ENCODE measurements around the gene GDPD4.

GDPD4 gene

DNA sequence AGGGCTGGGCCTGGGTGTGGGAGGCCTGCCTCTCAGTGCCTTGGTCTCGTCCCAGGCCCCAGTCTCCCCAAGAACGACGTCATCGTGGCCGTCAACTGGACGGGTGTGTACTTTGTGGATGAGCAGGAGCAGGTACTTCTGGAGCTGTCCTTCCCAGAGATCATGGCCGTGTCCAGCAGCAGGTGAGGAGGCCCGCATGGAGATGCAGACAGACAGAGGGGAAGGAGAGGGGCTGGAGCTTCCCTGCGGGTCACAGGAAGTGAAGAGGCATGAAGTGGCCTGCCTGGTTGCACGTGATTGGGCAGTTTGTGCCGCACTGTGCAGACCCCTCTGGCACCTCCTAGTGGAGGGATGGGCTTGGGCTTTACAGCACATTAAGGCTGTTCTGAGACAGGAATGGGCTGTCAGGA lies 103.0 kb downstream of the GDPD4 start:
- DNase-seq (ENCODE audit: low read depth, low spot score): no peak
- no peak overlapping the region for H3K4me3 ChIP-seq (ENCODE audit: low read depth, low read length)
- POLR2A ChIA-PET: no interaction called here
- CTCF ChIA-PET: interaction anchor here (0.9 to 10.0 kb wide), 5 partner anchors 13 to 350 kb away, joined by 3 to 80 read pairs (median 3); no protein-coding TSS in a partner anchor
- TF ChIP-seq, protein P1, sequence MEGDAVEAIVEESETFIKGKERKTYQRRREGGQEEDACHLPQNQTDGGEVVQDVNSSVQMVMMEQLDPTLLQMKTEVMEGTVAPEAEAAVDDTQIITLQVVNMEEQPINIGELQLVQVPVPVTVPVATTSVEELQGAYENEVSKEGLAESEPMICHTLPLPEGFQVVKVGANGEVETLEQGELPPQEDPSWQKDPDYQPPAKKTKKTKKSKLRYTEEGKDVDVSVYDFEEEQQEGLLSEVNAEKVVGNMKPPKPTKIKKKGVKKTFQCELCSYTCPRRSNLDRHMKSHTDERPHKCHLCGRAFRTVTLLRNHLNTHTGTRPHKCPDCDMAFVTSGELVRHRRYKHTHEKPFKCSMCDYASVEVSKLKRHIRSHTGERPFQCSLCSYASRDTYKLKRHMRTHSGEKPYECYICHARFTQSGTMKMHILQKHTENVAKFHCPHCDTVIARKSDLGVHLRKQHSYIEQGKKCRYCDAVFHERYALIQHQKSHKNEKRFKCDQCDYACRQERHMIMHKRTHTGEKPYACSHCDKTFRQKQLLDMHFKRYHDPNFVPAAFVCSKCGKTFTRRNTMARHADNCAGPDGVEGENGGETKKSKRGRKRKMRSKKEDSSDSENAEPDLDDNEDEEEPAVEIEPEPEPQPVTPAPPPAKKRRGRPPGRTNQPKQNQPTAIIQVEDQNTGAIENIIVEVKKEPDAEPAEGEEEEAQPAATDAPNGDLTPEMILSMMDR (IDR thresholded peaks at IDR 0.05; ENCODE audit: insufficient read depth, low read length, missing control alignments): peak; percentile 12

DNA sequence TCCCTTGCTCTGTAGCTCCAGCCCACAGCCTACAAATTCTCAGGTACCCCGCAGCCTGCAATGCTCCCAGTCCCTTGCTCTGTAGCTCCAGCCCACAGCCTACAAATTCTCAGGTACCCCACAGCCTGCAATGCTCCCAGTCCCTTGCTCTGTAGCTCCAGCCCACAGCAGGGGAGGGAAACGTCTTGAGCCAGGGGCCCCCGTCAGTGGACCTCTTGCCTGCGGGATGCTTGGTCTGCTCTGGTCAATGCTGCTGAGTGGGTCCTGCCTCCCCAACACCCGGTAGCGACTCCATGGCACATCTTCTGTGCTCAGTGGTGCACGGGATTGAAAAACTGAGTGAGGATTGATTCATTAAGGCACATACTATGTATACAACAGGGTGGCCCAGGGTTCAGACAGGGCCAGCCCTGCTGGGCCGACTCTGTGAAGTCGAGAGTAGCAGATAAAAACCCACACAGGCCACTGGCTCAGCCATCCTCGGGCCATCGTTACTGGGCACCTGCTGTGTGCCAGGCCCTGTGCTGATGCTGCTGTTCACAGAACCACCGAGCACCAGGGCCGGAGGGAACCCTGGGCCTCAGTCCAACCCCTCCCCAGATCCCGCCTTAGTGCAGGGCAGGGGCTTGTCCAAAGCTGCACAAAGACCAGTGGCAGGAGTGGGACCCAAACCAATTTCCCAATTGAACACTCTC lies 103.7 kb downstream of the GDPD4 start:
- TF ChIP-seq, protein P1 (IDR thresholded peaks at IDR 0.05; ENCODE audit: insufficient read depth, low read length, missing control alignments): no peak
- no peak overlapping the region for H3K4me3 ChIP-seq (ENCODE audit: low read depth, low read length)
- DNase-seq (ENCODE audit: low read depth, low spot score): no peak
- ChIA-PET POLR2A (no interaction called here), CTCF (interaction anchor here (0.9 to 10.0 kb wide), 8 partner anchors 12 to 351 kb away, joined by 3 to 170 read pairs (median 10); partner anchors contain the start of gene MYO7A)

DNA sequence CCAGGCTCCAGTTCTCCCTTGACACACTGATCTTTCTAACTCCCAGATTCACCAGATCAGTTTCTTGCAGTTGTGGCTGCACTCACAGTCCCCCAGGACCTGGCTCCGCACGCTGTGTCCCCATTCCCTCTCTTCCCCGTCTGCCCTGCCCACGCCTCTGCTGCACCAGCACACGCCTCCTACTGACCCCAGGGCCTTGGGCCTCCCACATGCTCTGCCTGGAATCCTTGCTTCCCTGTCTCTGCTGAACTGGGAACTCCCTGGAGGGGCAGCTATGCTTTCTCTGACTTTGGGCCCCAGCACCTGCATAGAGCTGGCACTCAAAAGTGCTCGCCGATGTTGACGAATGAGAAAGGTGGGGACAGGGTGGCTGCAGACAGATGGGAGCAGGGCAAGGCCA lies 104.5 kb downstream of the GDPD4 start:
- no peak for DNase-seq (ENCODE audit: low read depth, low spot score)
- H3K4me3 ChIP-seq (ENCODE audit: low read depth, low read length): no peak overlapping the region
- POLR2A ChIA-PET: no interaction called here
- CTCF ChIA-PET: interaction anchor here (0.8 to 10.0 kb wide), 13 partner anchors 8 to 422 kb away, joined by 3 to 170 read pairs (median 8); partner anchors contain the start of gene MYO7A
- TF ChIP-seq, protein P1 (IDR thresholded peaks at IDR 0.05; ENCODE audit: insufficient read depth, low read length, missing control alignments): no peak

DNA sequence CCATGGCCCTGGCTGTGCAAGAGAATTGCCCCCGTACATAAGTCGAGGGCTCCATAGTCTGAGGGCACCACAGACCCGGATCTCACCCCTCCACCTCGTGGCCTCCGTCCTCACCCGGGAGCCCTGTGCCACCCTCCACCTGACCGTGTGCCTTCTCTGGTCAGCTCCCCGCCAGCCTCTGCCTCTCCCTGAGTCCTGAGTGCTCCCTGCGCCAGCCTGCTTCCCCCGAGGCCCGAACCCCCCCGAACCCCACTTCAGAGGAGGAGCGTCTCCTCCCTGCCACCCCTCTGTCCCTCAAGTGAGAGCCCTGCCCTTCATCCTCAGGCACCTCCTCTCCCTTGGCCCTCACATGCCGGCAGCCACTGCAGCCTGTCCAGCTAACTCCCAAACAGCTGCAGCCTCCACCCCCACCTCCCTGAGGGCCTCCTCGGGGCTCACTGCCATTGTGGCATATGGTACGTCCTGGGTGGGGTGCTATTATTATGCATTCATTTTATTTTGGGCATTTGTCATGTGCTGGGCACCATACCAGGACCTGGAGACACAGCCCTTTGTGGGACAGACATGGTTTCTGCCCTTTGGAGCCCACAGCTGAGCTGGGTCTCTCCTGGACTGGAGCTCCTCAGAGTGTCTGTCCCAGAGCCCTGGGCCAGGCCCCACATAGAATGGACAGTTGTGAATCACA lies 106.3 kb downstream of the GDPD4 start:
- DNase-seq (ENCODE audit: low read depth, low spot score): no peak
- ChIA-PET POLR2A (no interaction called here), CTCF (interaction anchor here (0.5 to 10.0 kb wide), 49 partner anchors 10 to 428 kb away, joined by 3 to 170 read pairs (median 4); partner anchors contain the start of gene MYO7A)
- TF ChIP-seq, protein P1 (IDR thresholded peaks at IDR 0.05; ENCODE audit: insufficient read depth, low read length, missing control alignments): no peak
- H3K4me3 ChIP-seq (ENCODE audit: low read depth, low read length): no peak overlapping the region

DNA sequence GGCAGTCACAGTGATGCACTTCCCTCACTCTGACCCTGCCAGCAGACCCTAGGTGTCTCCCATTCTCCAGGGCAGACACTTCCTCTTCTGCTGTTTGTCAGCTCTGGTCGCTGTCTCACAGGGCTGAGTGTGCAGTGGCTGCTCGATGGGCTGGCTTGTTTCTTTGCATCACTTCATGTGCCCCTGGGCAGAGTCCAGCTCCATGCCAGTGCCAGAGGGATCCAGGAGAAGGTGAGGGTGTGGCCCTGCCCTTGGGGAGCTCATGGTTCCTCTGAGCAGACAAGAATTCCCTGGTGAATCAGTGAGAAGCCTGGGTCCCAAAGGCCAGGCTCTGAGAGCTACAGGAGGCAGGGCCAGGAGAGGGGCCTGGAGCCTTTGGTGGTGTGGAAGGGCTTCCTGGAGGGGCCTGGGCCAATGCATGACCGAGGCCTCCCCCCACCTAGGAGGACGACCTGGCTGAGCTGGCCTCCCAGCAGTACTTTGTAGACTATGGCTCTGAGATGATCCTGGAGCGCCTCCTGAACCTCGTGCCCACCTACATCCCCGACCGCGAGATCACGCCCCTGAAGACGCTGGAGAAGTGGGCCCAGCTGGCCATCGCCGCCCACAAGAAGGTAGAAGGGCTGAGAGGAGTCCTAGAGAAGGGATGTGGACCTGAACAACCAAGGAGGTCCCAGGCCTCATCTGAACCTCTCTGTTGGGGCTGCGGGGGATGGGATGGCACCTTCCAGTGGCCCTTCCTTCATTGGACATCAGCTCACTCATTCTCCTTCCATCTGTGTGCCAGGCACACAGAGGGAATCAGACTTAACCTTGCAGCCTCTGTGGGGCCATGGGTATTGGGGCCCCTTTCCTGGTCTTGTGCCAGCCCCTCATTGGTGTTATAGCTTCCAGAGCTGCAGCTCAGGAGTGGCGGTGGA lies 107.3 kb downstream of the GDPD4 start:
- POLR2A ChIA-PET: no interaction called here
- CTCF ChIA-PET: interaction anchor here (0.8 to 10.0 kb wide), 24 partner anchors 9 to 426 kb away, joined by 3 to 170 read pairs (median 4); partner anchors contain the start of gene MYO7A
- no peak for DNase-seq (ENCODE audit: low read depth, low spot score)
- no peak overlapping the region for H3K4me3 ChIP-seq (ENCODE audit: low read depth, low read length)
- TF ChIP-seq, protein P1 (IDR thresholded peaks at IDR 0.05; ENCODE audit: insufficient read depth, low read length, missing control alignments): no peak
